Measurements from ENCODE around the gene FCHO2.

Gene FCHO2

GRCh38 chr5:73081093-73081492 lies 125.3 kb downstream of the FCHO2 start:
- Histone ChIP-seq H3K27ac (no peak overlapping the region), H3K9ac (ENCODE audit: insufficient read length) (no peak overlapping the region), H3K4me3 (no peak overlapping the region), H3K9me3 (ENCODE audit: low read depth, low read length) (no peaks in the 10 kb centered on the region), H3K36me3 (ENCODE audit: insufficient read depth, low read length) (no peaks in the 10 kb centered on the region)
- TF ChIP-seq EZH2 (IDR thresholded peaks at IDR 0.05) (no peak), FOXP2 (optimal IDR thresholded peaks at IDR 0.05; ENCODE audit: control extremely low read depth, extremely low read length, insufficient read depth) (no peak), POLR2AphosphoS5 (IDR thresholded peaks at IDR 0.05; ENCODE audit: borderline replicate concordance, low read depth, low read length) (no peak)
- DNase-seq (ENCODE audit: low read depth, low spot score): no peak

GRCh38 chr5:73088026-73088425 lies 132.2 kb downstream of the FCHO2 start:
- no peak for DNase-seq (ENCODE audit: low read depth, low spot score)
- Histone ChIP-seq H3K4me3 (no peak overlapping the region), H3K27ac (no peak overlapping the region), H3K36me3 (ENCODE audit: insufficient read depth, low read length) (no peaks in the 10 kb centered on the region), H3K9ac (ENCODE audit: insufficient read length) (no peak overlapping the region), H3K9me3 (ENCODE audit: low read depth, low read length) (no peaks in the 10 kb centered on the region)
- no peak for TF ChIP-seq POLR2AphosphoS5 (IDR thresholded peaks at IDR 0.05; ENCODE audit: borderline replicate concordance, low read depth, low read length)
- no peak for TF ChIP-seq EZH2 (IDR thresholded peaks at IDR 0.05)
- no peak for TF ChIP-seq FOXP2 (optimal IDR thresholded peaks at IDR 0.05; ENCODE audit: control extremely low read depth, extremely low read length, insufficient read depth)

GRCh38 chr5:73093943-73094342 lies 138.1 kb downstream of the FCHO2 start:
- DNase-seq (ENCODE audit: low read depth, low spot score): no peak
- H3K4me3 ChIP-seq: no peak overlapping the region
- no peaks in the 10 kb centered on the region for H3K36me3 ChIP-seq (ENCODE audit: insufficient read depth, low read length)
- H3K9ac ChIP-seq (ENCODE audit: insufficient read length): no peak overlapping the region
- no peaks in the 10 kb centered on the region for H3K9me3 ChIP-seq (ENCODE audit: low read depth, low read length)
- H3K27ac ChIP-seq: no peak overlapping the region
- TF ChIP-seq EZH2 (IDR thresholded peaks at IDR 0.05): no peak
- no peak for TF ChIP-seq FOXP2 (optimal IDR thresholded peaks at IDR 0.05; ENCODE audit: control extremely low read depth, extremely low read length, insufficient read depth)
- TF ChIP-seq POLR2AphosphoS5 (IDR thresholded peaks at IDR 0.05; ENCODE audit: borderline replicate concordance, low read depth, low read length): no peak

GRCh38 chr5:73094415-73094814 lies 138.6 kb downstream of the FCHO2 start:
- no peak for TF ChIP-seq POLR2AphosphoS5 (IDR thresholded peaks at IDR 0.05; ENCODE audit: borderline replicate concordance, low read depth, low read length)
- TF ChIP-seq EZH2 (IDR thresholded peaks at IDR 0.05): no peak
- TF ChIP-seq FOXP2 (optimal IDR thresholded peaks at IDR 0.05; ENCODE audit: control extremely low read depth, extremely low read length, insufficient read depth): no peak
- Histone ChIP-seq H3K9ac (ENCODE audit: insufficient read length) (no peak overlapping the region), H3K9me3 (ENCODE audit: low read depth, low read length) (no peaks in the 10 kb centered on the region), H3K27ac (no peak overlapping the region), H3K36me3 (ENCODE audit: insufficient read depth, low read length) (no peaks in the 10 kb centered on the region), H3K4me3 (no peak overlapping the region)
- DNase-seq (ENCODE audit: low read depth, low spot score): no peak

GRCh38 chr5:73095564-73096238 lies 139.9 kb downstream of the FCHO2 start:
- no peaks in the 10 kb centered on the region for H3K9me3 ChIP-seq (ENCODE audit: low read depth, low read length)
- TF ChIP-seq FOXP2 (optimal IDR thresholded peaks at IDR 0.05; ENCODE audit: control extremely low read depth, extremely low read length, insufficient read depth) (no peak), POLR2AphosphoS5 (IDR thresholded peaks at IDR 0.05; ENCODE audit: borderline replicate concordance, low read depth, low read length) (no peak), EZH2 (IDR thresholded peaks at IDR 0.05) (no peak)
- H3K36me3 ChIP-seq (ENCODE audit: insufficient read depth, low read length): no peaks in the 10 kb centered on the region
- no peak overlapping the region for H3K27ac ChIP-seq
- no peak for DNase-seq (ENCODE audit: low read depth, low spot score)
- no peak overlapping the region for H3K9ac ChIP-seq (ENCODE audit: insufficient read length)
- no peak overlapping the region for H3K4me3 ChIP-seq

- TF ChIP-seq FOXP2 (optimal IDR thresholded peaks at IDR 0.05; ENCODE audit: control extremely low read depth, extremely low read length, insufficient read depth) (no peak), POLR2AphosphoS5 (IDR thresholded peaks at IDR 0.05; ENCODE audit: borderline replicate concordance, low read depth, low read length) (no peak)
- Histone ChIP-seq H3K36me3 (ENCODE audit: insufficient read depth, low read length) (no peaks in the 10 kb centered on the region), H3K9ac (ENCODE audit: insufficient read length) (no peak overlapping the region), H3K27ac (no peak overlapping the region), H3K4me3 (no peak overlapping the region), H3K9me3 (ENCODE audit: low read depth, low read length) (no peaks in the 10 kb centered on the region)
- no peak for DNase-seq (ENCODE audit: low read depth, low spot score)
Observed at GRCh38 chr5:73096239-73096575, 140.4 kb downstream of the FCHO2 start.

- no peak for TF ChIP-seq EZH2 (IDR thresholded peaks at IDR 0.05)
- no peak for TF ChIP-seq POLR2AphosphoS5 (IDR thresholded peaks at IDR 0.05; ENCODE audit: borderline replicate concordance, low read depth, low read length)
- TF ChIP-seq FOXP2 (optimal IDR thresholded peaks at IDR 0.05; ENCODE audit: control extremely low read depth, extremely low read length, insufficient read depth): no peak
- no peaks in the 10 kb centered on the region for H3K9me3 ChIP-seq (ENCODE audit: low read depth, low read length)
- no peak overlapping the region for H3K27ac ChIP-seq
- no peak overlapping the region for H3K4me3 ChIP-seq
- DNase-seq (ENCODE audit: low read depth, low spot score): no peak
- no peaks in the 10 kb centered on the region for H3K36me3 ChIP-seq (ENCODE audit: insufficient read depth, low read length)
- no peak overlapping the region for H3K9ac ChIP-seq (ENCODE audit: insufficient read length)
Observed at GRCh38 chr5:73097740-73098139, 141.9 kb downstream of the FCHO2 start.

- TF ChIP-seq EZH2 (IDR thresholded peaks at IDR 0.05) (no peak), FOXP2 (optimal IDR thresholded peaks at IDR 0.05; ENCODE audit: control extremely low read depth, extremely low read length, insufficient read depth) (no peak), POLR2AphosphoS5 (IDR thresholded peaks at IDR 0.05; ENCODE audit: borderline replicate concordance, low read depth, low read length) (no peak)
- Histone ChIP-seq H3K4me3 (no peak overlapping the region), H3K9me3 (ENCODE audit: low read depth, low read length) (no peaks in the 10 kb centered on the region), H3K27ac (no peak overlapping the region), H3K36me3 (ENCODE audit: insufficient read depth, low read length) (no peaks in the 10 kb centered on the region), H3K9ac (ENCODE audit: insufficient read length) (no peak overlapping the region)
- no peak for DNase-seq (ENCODE audit: low read depth, low spot score)
Observed at GRCh38 chr5:73100109-73100508, 144.3 kb downstream of the FCHO2 start.

- no peak for DNase-seq (ENCODE audit: low read depth, low spot score)
- Histone ChIP-seq H3K4me3 (no peak overlapping the region), H3K9ac (ENCODE audit: insufficient read length) (no peak overlapping the region), H3K36me3 (ENCODE audit: insufficient read depth, low read length) (no peaks in the 10 kb centered on the region), H3K9me3 (ENCODE audit: low read depth, low read length) (peaks cover 5% of the 10 kb centered on the region; the same call in 1 of the 2 replicates), H3K27ac (no peak overlapping the region)
- TF ChIP-seq POLR2AphosphoS5 (IDR thresholded peaks at IDR 0.05; ENCODE audit: borderline replicate concordance, low read depth, low read length) (no peak), FOXP2 (optimal IDR thresholded peaks at IDR 0.05; ENCODE audit: control extremely low read depth, extremely low read length, insufficient read depth) (no peak), EZH2 (IDR thresholded peaks at IDR 0.05) (no peak)
Observed at GRCh38 chr5:73103870-73104299, 148.0 kb downstream of the FCHO2 start.
